Measurements from ENCODE around the gene GOLGA8S.
"Not testable (repeated sequence)": the region's sequence is repeated elsewhere in the genome, so short reads cannot be mapped to it uniquely, and the experiment has no call there.

The GOLGA8S gene

DNA sequence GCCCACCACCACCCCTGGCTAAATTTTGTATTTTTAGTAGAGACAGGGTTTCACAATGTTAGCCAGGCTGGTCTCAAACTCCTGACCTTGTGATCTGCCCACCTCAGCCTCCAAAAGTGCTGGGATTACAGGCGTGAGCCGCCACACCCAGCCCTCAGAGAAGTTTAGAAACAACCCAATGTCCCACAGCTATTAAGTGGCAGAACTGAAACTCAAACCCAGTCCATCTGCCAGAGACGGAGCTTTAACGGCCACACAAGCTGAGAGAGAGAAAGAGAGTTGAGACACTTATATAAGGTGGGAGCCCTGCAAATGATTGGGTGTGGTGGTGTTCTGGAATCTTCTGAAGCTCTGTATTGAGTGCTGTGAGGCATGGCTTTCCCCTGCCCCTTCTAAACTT lies 43.8 kb downstream of the GOLGA8S start:
- not testable (repeated sequence) for DNase-seq (ENCODE audit: low spot score)

DNA sequence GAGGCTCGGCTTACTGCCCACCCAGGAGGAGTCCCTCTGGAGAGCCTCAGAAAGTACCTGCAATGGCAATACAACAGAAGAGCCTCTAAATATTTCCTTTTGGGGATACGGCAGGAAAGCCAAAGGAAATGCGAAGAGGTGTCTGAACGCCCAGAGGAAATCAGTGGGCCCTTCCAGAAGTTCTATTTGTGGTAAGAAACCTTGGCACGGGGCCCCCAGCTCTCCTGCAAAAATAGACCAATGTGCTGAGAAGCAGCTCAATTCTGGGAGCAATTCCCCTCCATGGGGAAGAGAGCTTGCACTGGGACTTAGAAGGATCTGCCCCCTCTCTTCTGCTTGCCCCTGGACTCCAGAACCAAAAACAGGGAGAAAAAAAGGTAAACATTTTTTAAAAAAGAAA lies 44.7 kb downstream of the GOLGA8S start:
- not testable (repeated sequence) for DNase-seq (ENCODE audit: low spot score)

DNA sequence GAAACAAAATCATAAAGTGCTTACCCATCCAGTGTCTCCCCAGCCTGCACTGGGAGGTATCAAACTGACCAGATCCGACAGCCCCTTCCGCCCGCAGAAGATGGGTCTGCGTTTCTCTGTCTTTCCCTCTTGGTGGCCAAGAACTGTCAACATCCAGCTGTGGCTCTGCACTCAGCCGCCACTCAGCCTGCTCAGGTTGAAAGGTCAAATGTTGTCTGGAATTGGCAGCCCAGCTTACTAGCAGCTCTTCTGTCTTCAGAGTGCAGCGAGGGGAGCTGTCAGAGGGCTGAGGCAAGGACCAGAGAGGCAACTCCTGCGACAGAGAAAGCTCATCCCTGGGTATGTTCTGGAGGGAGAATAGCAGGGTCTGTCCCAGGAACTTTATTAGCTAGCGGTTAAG lies 47.1 kb downstream of the GOLGA8S start:
- DNase-seq (ENCODE audit: low spot score): no peak

GRCh38 chr15:23402140-23402539 lies 47.6 kb downstream of the GOLGA8S start:
- DNase-seq (ENCODE audit: low spot score): no peak

GRCh38 chr15:23402544-23402943 lies 48.0 kb downstream of the GOLGA8S start:
- no peak for DNase-seq (ENCODE audit: low spot score)

GRCh38 chr15:23403550-23403949 lies 49.0 kb downstream of the GOLGA8S start:
- no peak for DNase-seq (ENCODE audit: low spot score)

- no peak for DNase-seq (ENCODE audit: low spot score)
Observed at GRCh38 chr15:23411841-23412240, 57.3 kb downstream of the GOLGA8S start.

DNA sequence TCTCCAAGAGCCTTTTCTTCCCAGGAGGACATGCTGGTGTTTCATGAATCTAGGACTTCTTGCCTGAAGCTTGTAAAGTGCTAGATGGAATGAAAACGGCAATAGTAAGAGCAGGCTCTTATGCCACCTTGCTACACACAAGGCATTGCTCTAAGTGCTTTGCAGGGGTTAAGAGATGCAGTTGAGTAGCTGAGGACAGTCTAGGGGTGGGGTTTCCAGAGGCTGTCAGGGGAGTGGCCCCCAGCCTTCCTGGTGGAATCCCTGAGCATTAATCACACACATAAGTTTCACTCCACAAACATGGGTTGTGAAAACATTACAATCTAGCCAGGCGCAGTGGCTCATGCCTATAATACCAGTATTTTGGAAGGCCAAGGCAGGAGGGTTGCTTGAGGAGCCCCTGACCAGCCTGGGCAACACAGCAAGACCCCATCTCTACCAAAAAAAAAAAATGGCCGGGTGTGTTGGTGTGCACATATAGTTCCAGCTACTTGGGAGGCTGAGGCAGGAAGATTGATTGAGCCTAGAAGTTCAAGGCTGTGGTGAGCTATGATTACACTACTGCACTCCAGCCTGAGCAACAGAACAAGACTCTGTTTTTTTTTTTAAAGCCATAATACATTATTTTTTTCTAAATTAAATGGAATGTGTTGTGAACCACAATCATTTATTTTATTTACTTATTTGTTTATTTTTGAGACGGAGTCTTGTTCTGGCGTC lies 58.5 kb downstream of the GOLGA8S start:
- DNase-seq (ENCODE audit: low spot score): not testable (repeated sequence)
